ENCODE results near the gene CEP350.

GRCh38 chr1:180156201-180156600 is 201.6 kb downstream of the CEP350 start:
- TF ChIP-seq CTCF (IDR thresholded peaks at IDR 0.05) (no peak), POLR2A (IDR thresholded peaks at IDR 0.05) (no peak)

Measured in breast epithelium (tissue), 3 donors.